GM19043 (cell line): ENCODE data around the gene BORA.
A peak's percentile ranks its signal among the peaks of the same experiment; 100 is the strongest.
"Not testable (repeated sequence)": the region's sequence is repeated elsewhere in the genome, so short reads cannot be mapped to it uniquely, and the experiment has no call there.

ENCODE experiments used
- ATAC-seq: cut with Tn5 transposase; IDR thresholded peaks from one replicate; pipeline ENCODE4 v1.9.1; 2021; ENCODE audit warnings: low read depth; ENCODE audit not compliant: unreplicated experiment

The BORA gene

GRCh38 chr13:72760189-72760588 lies 32.5 kb downstream of the BORA start:
- no peak for ATAC-seq

GRCh38 chr13:72763411-72763810 lies 35.7 kb downstream of the BORA start:
- no peak for ATAC-seq

- ATAC-seq, result no peak
Observed at GRCh38 chr13:72774019-72774418, 46.3 kb downstream of the BORA start.

- ATAC-seq, result peak; percentile 96
Observed at GRCh38 chr13:72781451-72782439, 54.0 kb downstream of the BORA start, which contains the start of the genes DIS3 and PIBF1. DIS3 (minus strand) TSS chr13:72781900; CDS start chr13:72781832, 68 bp downstream. PIBF1 (plus strand) TSS chr13:72782133; CDS start chr13:72783470, 1,337 bp downstream.

- no peak for ATAC-seq
Observed at GRCh38 chr13:72782717-72783116, 55.0 kb downstream of the BORA start.

- ATAC-seq, result not testable (repeated sequence)
Observed at GRCh38 chr13:72784679-72785078, 57.0 kb downstream of the BORA start.

GRCh38 chr13:72788831-72789230 lies 61.1 kb downstream of the BORA start:
- ATAC-seq, result no peak

- no peak for ATAC-seq
Observed at GRCh38 chr13:72792640-72793039, 64.9 kb downstream of the BORA start.

GRCh38 chr13:72798817-72799216 lies 71.1 kb downstream of the BORA start:
- no peak for ATAC-seq

GRCh38 chr13:72804301-72804700 lies 76.6 kb downstream of the BORA start:
- no peak for ATAC-seq
